Endothelial cell of umbilical vein (primary cell): ENCODE measurements around the gene FSTL4. TPM values are rescaled to one million over a fixed set of nuclear protein-coding genes. Genes with fewer than 3 reads are reported as not detected.

ENCODE experiments used
- BruUV-seq: library from RNA; stranded (reverse); fragments of 400-500 nt; replicated peaks from 2 replicates; lab custom pipeline; 2021; lab: Mats Ljungman, UMichigan
- CTCF ChIA-PET: fragments of 300-600, 350-600 bp; sonication (Branson Sonifier 250); formaldehyde crosslinking; loops from one replicate; lab custom pipeline; 2021; ENCODE audit warnings: antibody characterized with exemption, inconsistent platforms; lab: Charles Lee
- POLR2A ChIA-PET: fragments of 300-600, 350-600 bp; sonication (Branson Sonifier 250); formaldehyde crosslinking; loops from one replicate; lab custom pipeline; 2021; ENCODE audit warnings: antibody characterized with exemption, inconsistent platforms; lab: Charles Lee
- DNase-seq: peaks from one replicate; pipeline ENCODE4 v3.0.0-alpha.2; 2011; ENCODE audit warnings: low read depth, low spot score
- FAIRE-seq: peaks from 2 replicates; lab custom pipeline; 2011; peaks lifted over from hg19 to GRCh38; lab: Jason Lieb, UNC
- H2AFZ ChIP-seq: 2 replicates; pipeline ENCODE4 v1.6.0; 2012; ENCODE audit warnings: low read depth, low read length, control low read depth, inconsistent platforms
- H3K27ac ChIP-seq: 2 replicates; pipeline ENCODE4 v1.5.1; 2011; ENCODE audit warnings: low read depth, mild to moderate bottlenecking, control low read depth, low read length, moderate library complexity; ENCODE audit not compliant: insufficient read depth
- H3K27me3 ChIP-seq, 2 experiments: 2 replicates each; pipeline versions ENCODE4 v1.6.0 to v1.6.1; 2011; ENCODE audit warnings: low read length in 2 of 2, mixed read lengths in 1 of 2; ENCODE audit not compliant: control insufficient read depth in 2 of 2, insufficient read depth in 2 of 2
- H3K36me3 ChIP-seq, 2 experiments: 2 replicates in 1 of 2; 3 replicates in 1 of 2; pipeline ENCODE4 v1.5.1; 2011; ENCODE audit warnings: low read length in 2 of 2, mild to moderate bottlenecking in 1 of 2, moderate library complexity in 1 of 2; ENCODE audit not compliant: control insufficient read depth in 2 of 2, insufficient read depth in 2 of 2; ENCODE audit errors: extremely low read depth in 1 of 2
- H3K4me1 ChIP-seq: 3 replicates; pipeline ENCODE4 v1.5.1; 2011; ENCODE audit warnings: mild to moderate bottlenecking, low read length; ENCODE audit not compliant: control insufficient read depth, insufficient read depth; ENCODE audit errors: extremely low read depth
- H3K4me2 ChIP-seq: 2 replicates; pipeline ENCODE4 v1.6.1; 2011; ENCODE audit warnings: low read length, control low read depth, mixed read lengths; ENCODE audit not compliant: insufficient read depth
- H3K4me3 ChIP-seq, 3 experiments: fragments of 200-600 bp in 1 of 3; sonication (generic), shearing (Covaris generic) in 1 of 3; replicated peaks in 1 of 3; 2 replicates each; pipeline ENCODE4 v1.5.1; 2011 to 2016; ENCODE audit warnings: control low read depth in 3 of 3, low read length in 3 of 3, mild to moderate bottlenecking in 2 of 3, inconsistent platforms in 1 of 3, low read depth in 1 of 3, moderate library complexity in 1 of 3; ENCODE audit not compliant: insufficient read depth in 1 of 3
- H3K79me2 ChIP-seq: 2 replicates; pipeline ENCODE4 v1.6.0; 2012; ENCODE audit warnings: low read length, inconsistent platforms; ENCODE audit not compliant: control insufficient read depth, insufficient read depth
- H3K9ac ChIP-seq: replicated peaks from 2 replicates; pipeline ENCODE3; 2011; ENCODE audit warnings: low read length, control low read depth; ENCODE audit not compliant: insufficient read depth; ENCODE audit errors: extremely low read depth
- H3K9me1 ChIP-seq: replicated peaks from 3 replicates; pipeline ENCODE4 v1.6.0; 2011; ENCODE audit warnings: mild to moderate bottlenecking, low read length; ENCODE audit not compliant: control insufficient read depth, insufficient read depth; ENCODE audit errors: extremely low read depth
- H3K9me3 ChIP-seq: replicated peaks from 2 replicates; pipeline ENCODE4 v1.5.1; 2012; ENCODE audit warnings: low read length, inconsistent platforms; ENCODE audit not compliant: control insufficient read depth, insufficient read depth
- H4K20me1 ChIP-seq: replicated peaks from 2 replicates; pipeline ENCODE3; 2011; ENCODE audit warnings: mild to moderate bottlenecking, low read length; ENCODE audit not compliant: control insufficient read depth, insufficient read depth; ENCODE audit errors: extremely low read depth
- EZH2 ChIP-seq: IDR thresholded peaks from 2 replicates; pipeline ENCODE4 v1.6.1; 2012; ENCODE audit warnings: borderline replicate concordance, low read depth, mild to moderate bottlenecking, moderate library complexity, low read length, inconsistent platforms; ENCODE audit not compliant: severe bottlenecking
- FOS ChIP-seq: IDR thresholded peaks from 2 replicates; pipeline ENCODE4 v1.6.1; 2011; ENCODE audit warnings: mild to moderate bottlenecking, low read length, moderate library complexity, borderline replicate concordance; ENCODE audit not compliant: insufficient read depth
- GATA2 ChIP-seq: IDR thresholded peaks from 2 replicates; pipeline ENCODE4 v1.7.0; 2011; ENCODE audit warnings: low read depth, mild to moderate bottlenecking, moderate library complexity, mixed read lengths, low read length; ENCODE audit not compliant: insufficient read length, insufficient read depth
- JUN ChIP-seq: IDR thresholded peaks from 2 replicates; pipeline ENCODE4 v1.6.1; 2011; ENCODE audit warnings: borderline replicate concordance, low read depth; ENCODE audit not compliant: insufficient read length, insufficient read depth
- MYC ChIP-seq: IDR thresholded peaks from one replicate; pipeline ENCODE4 v1.6.1; 2011; ENCODE audit warnings: mild to moderate bottlenecking, low read depth, low read length
- POLR2A ChIP-seq: IDR thresholded peaks from 2 replicates; pipeline ENCODE4 v1.6.1; 2012; ENCODE audit warnings: low read depth, mild to moderate bottlenecking, control low read depth, low read length
- POLR2AphosphoS5 ChIP-seq: IDR thresholded peaks from 2 replicates; pipeline ENCODE4 v1.6.1; 2012; ENCODE audit warnings: low read depth, mild to moderate bottlenecking, control low read depth, low read length, moderate library complexity; ENCODE audit not compliant: insufficient read depth
- dilution Hi-C: fragments of 300-500 bp; cut with MboI; formaldehyde crosslinking; loops from one replicate; pipeline ENCODE4 v1.15.0; 2019; ENCODE audit warnings: low sequenced_read_pairs; ENCODE audit not compliant: extremely low pct_ligation_motif_present
- intact Hi-C: fragments of 100-400 bp; cut with micrococcal nuclease; formaldehyde crosslinking; loops from one replicate; pipeline ENCODE4 v1.10.0; 2022
- polyA plus RNA-seq, 4 experiments: library from polyadenylated mRNA; depleted of rRNA in 3 of 4; stranded (reverse) in 3 of 4; unstranded in 1 of 4; fragments of >200 nt; gene quantifications; 2 replicates each; pipeline versions ENCODE4 v1.2.1 to v1.2.3, GENCODE V29; 2011 to 2012; ENCODE audit warnings: missing spikeins in 1 of 4
- total RNA-seq: library from RNA; stranded (reverse); gene quantifications from 2 replicates; pipeline ENCODE4 v1.2.3, GENCODE V29; 2021
- TF ChIP-seq, protein P1 (sequence below), 2 donors: IDR thresholded peaks; 1 replicate in 1 of 2; 2 replicates in 1 of 2; pipeline ENCODE4 v1.5.1; 2011; ENCODE audit warnings: low read length in 2 of 2, mild to moderate bottlenecking in 2 of 2, moderate library complexity in 2 of 2, control low read depth in 1 of 2, inconsistent platforms in 1 of 2, low read depth in 1 of 2; ENCODE audit not compliant: insufficient read depth in 1 of 2; ENCODE audit errors: extremely low read depth in 1 of 2
- TF ChIP-seq, protein P2 (sequence below): IDR thresholded peaks from 2 replicates; pipeline ENCODE4 v1.6.1; 2011; ENCODE audit not compliant: insufficient read depth, insufficient read length

FSTL4 gene
- total and polyA plus RNA-seq, 2 donors (not counting 3 experiments of a cell fraction or from before 2014, with no cell fraction given): 0.18 TPM; not detected in 1

DNA sequence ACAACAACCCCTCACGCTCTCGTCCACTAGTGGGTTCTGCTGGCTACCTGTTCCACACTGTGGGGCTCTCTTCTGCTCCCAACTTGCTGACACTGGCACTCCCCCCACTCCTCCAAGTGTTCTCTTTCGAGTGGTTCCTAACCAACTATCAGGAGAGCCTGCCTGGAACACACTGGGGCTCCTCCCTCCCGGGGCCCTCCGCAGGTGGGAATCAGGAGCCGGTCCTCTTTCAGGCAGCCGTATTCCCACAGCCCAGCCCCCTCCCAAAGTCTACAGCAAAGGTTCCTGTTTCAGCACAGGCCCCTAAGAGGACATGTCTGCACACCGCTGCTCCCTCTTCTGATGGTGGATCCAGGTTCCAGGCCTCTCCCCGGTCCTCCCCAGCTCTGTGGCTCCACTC lies 165.9 kb downstream of the FSTL4 start:
- no peaks in the 10 kb centered on the region for H3K9me1 ChIP-seq
- peaks cover 0 to 3% of the 10 kb centered on the region in 2 experiments for H3K27me3 ChIP-seq
- H3K4me3 ChIP-seq: no peak overlapping the region
- POLR2A ChIA-PET: no interaction called here
- TF ChIP-seq GATA2 (no peak), JUN (no peak), EZH2 (no peak), FOS (no peak), POLR2A (no peak), POLR2AphosphoS5 (no peak), MYC (no peak)
- TF ChIP-seq, protein P1, sequence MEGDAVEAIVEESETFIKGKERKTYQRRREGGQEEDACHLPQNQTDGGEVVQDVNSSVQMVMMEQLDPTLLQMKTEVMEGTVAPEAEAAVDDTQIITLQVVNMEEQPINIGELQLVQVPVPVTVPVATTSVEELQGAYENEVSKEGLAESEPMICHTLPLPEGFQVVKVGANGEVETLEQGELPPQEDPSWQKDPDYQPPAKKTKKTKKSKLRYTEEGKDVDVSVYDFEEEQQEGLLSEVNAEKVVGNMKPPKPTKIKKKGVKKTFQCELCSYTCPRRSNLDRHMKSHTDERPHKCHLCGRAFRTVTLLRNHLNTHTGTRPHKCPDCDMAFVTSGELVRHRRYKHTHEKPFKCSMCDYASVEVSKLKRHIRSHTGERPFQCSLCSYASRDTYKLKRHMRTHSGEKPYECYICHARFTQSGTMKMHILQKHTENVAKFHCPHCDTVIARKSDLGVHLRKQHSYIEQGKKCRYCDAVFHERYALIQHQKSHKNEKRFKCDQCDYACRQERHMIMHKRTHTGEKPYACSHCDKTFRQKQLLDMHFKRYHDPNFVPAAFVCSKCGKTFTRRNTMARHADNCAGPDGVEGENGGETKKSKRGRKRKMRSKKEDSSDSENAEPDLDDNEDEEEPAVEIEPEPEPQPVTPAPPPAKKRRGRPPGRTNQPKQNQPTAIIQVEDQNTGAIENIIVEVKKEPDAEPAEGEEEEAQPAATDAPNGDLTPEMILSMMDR (IDR thresholded peaks at IDR 0.05; ENCODE audit: extremely low read depth in 1 of 2, insufficient read depth in 1 of 2, low read depth in 1 of 2, low read length in 2 of 2): no peak
- TF ChIP-seq, protein P2, sequence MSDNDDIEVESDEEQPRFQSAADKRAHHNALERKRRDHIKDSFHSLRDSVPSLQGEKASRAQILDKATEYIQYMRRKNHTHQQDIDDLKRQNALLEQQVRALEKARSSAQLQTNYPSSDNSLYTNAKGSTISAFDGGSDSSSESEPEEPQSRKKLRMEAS: no peak
- no peak for FAIRE-seq
- DNase-seq: no peak
- H2AFZ ChIP-seq: no peak overlapping the region
- H4K20me1 ChIP-seq: no peaks in the 10 kb centered on the region
- H3K36me3 ChIP-seq: no peaks in the 10 kb centered on the region
- H3K9me3 ChIP-seq: no peaks in the 10 kb centered on the region
- intact Hi-C loops: no loop called here
- H3K4me1 ChIP-seq: no peaks in the 10 kb centered on the region
- dilution Hi-C loops: no loop called here
- H3K79me2 ChIP-seq: no peaks in the 10 kb centered on the region
- no peak overlapping the region for H3K9ac ChIP-seq
- CTCF ChIA-PET: no interaction called here
- H3K27ac ChIP-seq: no peak overlapping the region
- BruUV-seq: no TSS peak
- no peak overlapping the region for H3K4me2 ChIP-seq
